Measurements from ENCODE around the gene CST5. TPM values are rescaled to one million over a fixed set of nuclear protein-coding genes. Genes with fewer than 3 reads are reported as not detected.
A peak's percentile ranks its signal among the peaks of the same experiment; 100 is the strongest.
"Not testable (repeated sequence)": the region's sequence is repeated elsewhere in the genome, so short reads cannot be mapped to it uniquely, and the experiment has no call there.

Gene CST5
- total RNA-seq, 6 donors from 2014 or later = 0.81 to 1.7 (median 1.1) TPM; not detected in 3

- no peak for DNase-seq
- Histone ChIP-seq H3K36me3 (no peaks in the 10 kb centered on the region), H3K9me3 (no peaks in the 10 kb centered on the region), H3K27me3 (no peaks in the 10 kb centered on the region), H3K27ac (no peak overlapping the region), H3K4me3 (no peak overlapping the region), H3K4me1 (peaks cover 0 to 19% (median 5%) of the 10 kb centered on the region in 4 donors)
- TF ChIP-seq POLR2AphosphoS5 (IDR thresholded peaks at IDR 0.05) (no peak), CTCF (IDR thresholded peaks at IDR 0.05) (no peak), POLR2A (IDR thresholded peaks at IDR 0.05) (no peak), EP300 (IDR thresholded peaks at IDR 0.05) (no peak)
- no peak for ATAC-seq (ENCODE audit: low FRiP score in 2 of 2)
- 67 to 100% methylated on average over 1 of the region's 1 CpG for WGBS, 2 donors
Observed at GRCh38 chr20:23915844-23916243, 36.3 kb upstream of the CST5 start.

- H3K27me3 ChIP-seq; H3K4me1 ChIP-seq; H3K9me3 ChIP-seq; H3K4me3 ChIP-seq; DNase-seq; H3K36me3 ChIP-seq; H3K27ac ChIP-seq; ATAC-seq (ENCODE audit: low FRiP score in 2 of 2): not testable (repeated sequence)
- 44 to 72% methylated on average over 3 to 4 of the region's 4 CpGs for WGBS, 2 donors
Observed at GRCh38 chr20:23914469-23914868, 34.9 kb upstream of the CST5 start.

- no peaks in the 10 kb centered on the region for H3K4me1 ChIP-seq
- H3K36me3 ChIP-seq = no peaks in the 10 kb centered on the region
- peaks cover 0 to under 1% (median 0%) of the 10 kb centered on the region in 4 donors for H3K9me3 ChIP-seq
- WGBS, 2 donors = 74 to 77% methylated on average over 2 to 4 of the region's 4 CpGs
- H3K27me3 ChIP-seq = no peaks in the 10 kb centered on the region
- TF ChIP-seq EP300 (IDR thresholded peaks at IDR 0.05) (no peak), POLR2AphosphoS5 (IDR thresholded peaks at IDR 0.05) (no peak)
- no peak for DNase-seq
- H3K27ac ChIP-seq = no peak overlapping the region
- no peak overlapping the region for H3K4me3 ChIP-seq
- no peak for ATAC-seq (ENCODE audit: low FRiP score in 2 of 2)
Observed at GRCh38 chr20:23910210-23910609, 30.7 kb upstream of the CST5 start.

GRCh38 chr20:23909390-23909789 is 29.8 kb upstream of the CST5 start:
- H3K9me3 ChIP-seq = peaks cover 0 to 6% (median 0%) of the 10 kb centered on the region in 4 donors
- no peak overlapping the region for H3K27ac ChIP-seq
- no peaks in the 10 kb centered on the region for H3K4me1 ChIP-seq
- WGBS, 2 donors = 74 to 100% methylated on average over 1 to 2 of the region's 2 CpGs
- DNase-seq (no peak), ATAC-seq (ENCODE audit: low FRiP score in 2 of 2) (no peak)
- no peak overlapping the region for H3K4me3 ChIP-seq
- no peaks in the 10 kb centered on the region for H3K27me3 ChIP-seq
- no peaks in the 10 kb centered on the region for H3K36me3 ChIP-seq
- TF ChIP-seq POLR2A (IDR thresholded peaks at IDR 0.05) (no peak), EP300 (IDR thresholded peaks at IDR 0.05) (no peak), CTCF (IDR thresholded peaks at IDR 0.05) (no peak), POLR2AphosphoS5 (IDR thresholded peaks at IDR 0.05) (no peak)

GRCh38 chr20:23907579-23907978 is 28.0 kb upstream of the CST5 start:
- H3K36me3 ChIP-seq = no peaks in the 10 kb centered on the region
- 45 to 63% methylated on average over 1 of the region's 1 CpG for WGBS, 2 donors
- no peak for TF ChIP-seq EP300 (IDR thresholded peaks at IDR 0.05)
- no peak for TF ChIP-seq CTCF (IDR thresholded peaks at IDR 0.05)
- TF ChIP-seq POLR2AphosphoS5 (IDR thresholded peaks at IDR 0.05) = no peak
- TF ChIP-seq POLR2A (IDR thresholded peaks at IDR 0.05) = no peak
- H3K4me3 ChIP-seq = no peak overlapping the region
- ATAC-seq (ENCODE audit: low FRiP score in 2 of 2) (no peak), DNase-seq (no peak)
- no peaks in the 10 kb centered on the region for H3K27me3 ChIP-seq
- no peak overlapping the region for H3K27ac ChIP-seq
- H3K4me1 ChIP-seq = no peaks in the 10 kb centered on the region
- H3K9me3 ChIP-seq = peaks cover 0 to 6% (median 0%) of the 10 kb centered on the region in 4 donors

GRCh38 chr20:23902396-23902795 is 22.8 kb upstream of the CST5 start:
- ATAC-seq (ENCODE audit: low FRiP score in 2 of 2); H3K27ac ChIP-seq: not testable (repeated sequence)
- 53 to 59% methylated on average over 3 to 8 of the region's 8 CpGs for WGBS, 2 donors

GRCh38 chr20:23890867-23891266 is 11.3 kb upstream of the CST5 start:
- H3K27me3 ChIP-seq; H3K4me3 ChIP-seq; H3K9me3 ChIP-seq; H3K4me1 ChIP-seq; DNase-seq; H3K36me3 ChIP-seq; H3K27ac ChIP-seq; ATAC-seq (ENCODE audit: low FRiP score in 2 of 2): not testable (repeated sequence)
- WGBS, 2 donors = 71 to 96% methylated on average over 4 of the region's 4 CpGs

More at GRCh38 chr20:23902396-23902795, 22.8 kb upstream of the CST5 start:
- H3K9me3 ChIP-seq, H3K36me3 ChIP-seq, DNase-seq, H3K27me3 ChIP-seq, H3K4me1 ChIP-seq: not testable (repeated sequence)
- H3K4me3 ChIP-seq = peak overlapping the region in 1 of 4 donors; percentile 4
